GM18517 (cell line): ENCODE data around the gene PRSS35.
"Not testable (repeated sequence)": the region's sequence is repeated elsewhere in the genome, so short reads cannot be mapped to it uniquely, and the experiment has no call there.

Experiments
- ATAC-seq: cut with Tn5 transposase; IDR thresholded peaks from one replicate; pipeline ENCODE4 v1.9.1; 2021; ENCODE audit warnings: mild to moderate bottlenecking, moderate library complexity; ENCODE audit not compliant: unreplicated experiment

Gene PRSS35, protein sequence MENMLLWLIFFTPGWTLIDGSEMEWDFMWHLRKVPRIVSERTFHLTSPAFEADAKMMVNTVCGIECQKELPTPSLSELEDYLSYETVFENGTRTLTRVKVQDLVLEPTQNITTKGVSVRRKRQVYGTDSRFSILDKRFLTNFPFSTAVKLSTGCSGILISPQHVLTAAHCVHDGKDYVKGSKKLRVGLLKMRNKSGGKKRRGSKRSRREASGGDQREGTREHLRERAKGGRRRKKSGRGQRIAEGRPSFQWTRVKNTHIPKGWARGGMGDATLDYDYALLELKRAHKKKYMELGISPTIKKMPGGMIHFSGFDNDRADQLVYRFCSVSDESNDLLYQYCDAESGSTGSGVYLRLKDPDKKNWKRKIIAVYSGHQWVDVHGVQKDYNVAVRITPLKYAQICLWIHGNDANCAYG

GRCh38 chr6:83511901-83512681 is at the start of gene PRSS35:
Gene PRSS35 (plus strand): TSS chr6:83512534. CDS start chr6:83523442, 10,908 bp downstream.
- ATAC-seq, result no peak

DNA sequence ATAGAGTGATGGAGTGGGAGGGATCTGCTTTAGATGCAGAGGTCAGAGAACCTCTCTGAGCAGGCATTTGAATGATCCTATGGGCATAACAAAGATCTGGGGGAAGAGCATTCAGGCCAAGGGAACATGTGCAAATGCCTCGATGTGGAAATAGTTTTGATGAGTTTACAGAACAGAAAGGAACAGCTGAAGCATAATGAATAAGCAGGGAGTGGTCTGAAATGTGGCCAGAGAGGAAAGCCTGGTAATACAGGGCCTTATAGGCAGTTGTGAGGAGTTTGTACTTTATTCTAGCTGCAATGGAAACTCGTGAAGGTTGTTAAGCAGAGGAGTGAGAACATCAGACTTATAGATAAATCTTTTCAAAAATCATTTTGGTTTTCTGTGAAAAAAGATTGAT is 48.4 kb upstream of the PRSS35 start:
- no peak for ATAC-seq

- ATAC-seq, result no peak
Observed at GRCh38 chr6:83464381-83465140, 47.8 kb upstream of the PRSS35 start.

DNA sequence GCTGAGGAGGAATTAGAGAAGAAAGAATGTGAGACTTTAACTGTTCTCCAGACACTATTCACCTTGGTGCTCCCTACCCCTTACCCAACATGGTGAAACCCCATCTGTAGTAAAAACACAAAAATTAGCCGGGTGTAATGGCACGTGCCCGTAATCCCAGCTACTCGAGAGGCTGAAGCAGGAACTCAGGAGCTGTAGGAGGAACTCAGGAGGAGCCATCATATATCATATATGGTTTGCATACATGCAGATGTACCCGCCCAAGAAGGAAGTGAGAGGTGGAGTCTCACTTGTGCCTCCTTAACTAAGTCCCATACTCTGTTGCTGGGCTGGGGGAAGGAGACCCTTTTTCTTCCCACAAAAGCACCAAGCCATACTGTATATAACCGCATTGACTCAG is 46.0 kb upstream of the PRSS35 start:
- ATAC-seq, result no peak

DNA sequence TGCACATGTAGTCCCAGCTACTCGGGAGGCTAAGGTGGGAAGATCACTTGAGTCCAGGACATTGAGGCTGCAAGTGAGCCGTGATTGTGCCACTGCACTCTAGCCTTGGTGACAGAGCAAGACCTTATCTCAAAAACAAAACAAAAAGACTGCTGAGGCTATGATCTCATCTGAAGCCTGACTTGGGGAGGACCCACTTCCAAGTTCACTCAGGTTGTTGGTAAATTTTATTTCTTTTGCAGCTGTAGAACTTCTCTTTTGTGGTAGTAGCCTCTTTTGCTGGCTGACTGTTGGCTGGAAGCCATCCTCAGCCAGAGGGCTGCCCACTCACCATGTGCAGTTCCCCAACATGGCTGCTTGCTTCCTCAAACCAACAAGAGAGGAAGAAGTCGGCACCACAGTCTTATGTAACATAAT is 44.7 kb upstream of the PRSS35 start:
- ATAC-seq, result no peak

DNA sequence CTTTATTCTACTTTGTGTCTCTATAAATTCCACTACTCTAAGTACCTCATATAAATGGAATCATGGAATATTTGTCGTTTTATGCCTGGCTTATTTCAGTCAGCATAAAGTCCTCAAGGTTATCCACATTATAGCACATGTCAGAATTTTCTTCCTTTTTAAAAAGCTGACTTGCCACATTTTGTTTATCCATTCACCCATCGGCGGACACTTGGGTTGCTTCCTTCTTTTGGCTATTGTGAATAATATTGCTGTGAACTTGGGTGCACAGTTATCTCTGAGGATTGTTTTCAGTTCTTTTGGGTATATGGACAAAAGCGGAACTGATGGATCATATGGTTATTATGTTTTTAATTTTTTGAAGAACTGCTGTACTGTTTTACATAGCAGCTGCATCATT is 42.3 kb upstream of the PRSS35 start:
- ATAC-seq, result no peak

DNA sequence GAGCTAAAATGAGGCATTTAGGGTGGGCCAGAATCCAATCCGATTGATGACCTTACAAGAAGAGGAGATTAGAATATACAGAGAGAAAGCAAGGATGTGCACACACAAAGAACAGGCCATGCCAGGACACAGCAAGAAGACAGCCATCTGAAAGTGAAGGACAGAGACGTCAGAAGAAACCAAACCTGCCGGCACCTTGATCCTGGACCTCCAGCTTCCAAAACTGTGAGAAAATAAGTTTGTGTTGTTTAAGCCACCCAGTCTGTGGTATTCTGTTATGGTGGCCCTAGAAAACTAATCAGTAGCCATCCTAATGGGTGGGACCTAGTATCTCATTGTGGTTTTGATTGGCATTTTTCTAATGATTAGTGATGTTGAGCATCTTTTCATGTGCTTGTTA is 41.7 kb upstream of the PRSS35 start:
- ATAC-seq, result no peak

DNA sequence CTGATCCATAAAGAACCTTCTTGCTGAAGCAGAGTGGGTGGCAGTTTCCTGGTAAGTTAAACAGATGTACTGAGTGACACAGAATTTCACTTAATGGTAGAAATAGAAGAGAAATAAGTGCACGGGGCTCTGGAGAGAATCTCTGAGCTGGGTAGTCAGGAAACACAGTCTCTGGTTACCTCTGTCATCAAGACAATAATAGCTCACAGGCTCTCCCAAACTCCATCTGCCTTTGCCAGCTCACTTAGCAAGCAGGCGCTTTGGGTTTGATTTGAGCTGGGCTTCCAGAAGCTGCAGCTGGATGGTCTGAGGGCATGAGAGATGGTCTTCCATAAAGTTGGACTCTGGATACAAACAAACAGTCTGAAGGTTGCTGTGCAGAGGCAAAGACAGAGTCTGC is 39.6 kb upstream of the PRSS35 start:
- no peak for ATAC-seq

DNA sequence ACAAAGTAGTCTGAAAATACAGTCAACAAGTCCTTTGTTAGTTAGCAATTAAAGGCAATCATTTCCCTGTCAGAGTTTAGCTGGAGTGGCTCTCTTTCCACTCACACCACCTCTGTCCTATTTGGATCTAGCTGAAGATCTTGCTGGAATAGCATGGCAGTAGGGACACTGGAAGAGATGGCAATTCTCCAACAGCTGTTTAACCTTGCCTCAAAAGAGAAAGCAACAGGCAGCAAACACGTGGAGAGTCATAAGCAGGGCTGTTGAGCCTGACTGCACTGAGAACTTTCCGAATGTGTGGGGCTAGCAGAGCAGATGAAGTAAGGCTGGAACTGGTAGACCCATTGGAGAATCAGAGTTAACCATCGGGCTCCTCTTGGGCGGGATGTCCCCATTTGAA is 38.0 kb upstream of the PRSS35 start:
- no peak for ATAC-seq

DNA sequence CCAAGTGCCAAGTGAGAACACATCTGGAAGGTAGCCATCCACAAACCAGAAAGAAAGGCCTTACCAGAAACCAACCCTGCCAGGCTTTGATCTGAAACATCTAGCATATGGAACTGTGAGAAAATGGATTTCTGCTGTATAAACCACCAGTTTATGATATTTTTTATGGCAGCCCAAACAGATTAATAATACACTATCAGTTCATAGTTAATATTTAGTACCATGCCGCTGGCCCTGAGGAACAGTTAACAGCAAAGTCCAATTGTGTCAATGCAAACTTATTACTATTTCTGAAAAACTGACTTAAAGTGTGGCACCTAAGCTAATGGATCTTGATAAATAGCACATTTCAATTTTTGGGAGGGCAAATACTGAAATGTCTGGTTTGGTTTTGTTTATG is 35.4 kb upstream of the PRSS35 start:
- no peak for ATAC-seq

- ATAC-seq, result no peak
Observed at GRCh38 chr6:83479389-83479788, 32.9 kb upstream of the PRSS35 start.

DNA sequence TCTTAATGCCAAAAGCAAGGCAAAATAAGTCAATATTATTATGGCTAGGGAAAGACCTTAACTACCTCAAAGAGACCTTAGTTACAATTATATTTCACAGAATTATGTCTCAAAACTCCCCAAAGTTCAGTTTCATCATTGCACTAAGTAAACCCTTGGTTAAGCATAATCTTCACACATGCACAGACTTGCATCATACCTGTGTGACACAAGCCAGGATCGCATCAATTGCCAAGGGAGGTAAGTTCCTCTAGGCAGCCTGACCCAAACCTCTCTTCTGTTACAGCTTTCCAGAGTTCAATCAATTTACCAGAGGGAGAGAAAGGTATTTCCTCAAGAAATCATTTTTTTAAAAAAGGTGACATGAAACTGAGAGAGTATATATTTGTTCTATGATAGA is 31.9 kb upstream of the PRSS35 start:
- no peak for ATAC-seq

GRCh38 chr6:83481938-83482337 is 30.4 kb upstream of the PRSS35 start:
- not testable (repeated sequence) for ATAC-seq

GRCh38 chr6:83488448-83488847 is 23.9 kb upstream of the PRSS35 start:
- ATAC-seq, result no peak

- ATAC-seq, result no peak
Observed at GRCh38 chr6:83488861-83489260, 23.5 kb upstream of the PRSS35 start.

DNA sequence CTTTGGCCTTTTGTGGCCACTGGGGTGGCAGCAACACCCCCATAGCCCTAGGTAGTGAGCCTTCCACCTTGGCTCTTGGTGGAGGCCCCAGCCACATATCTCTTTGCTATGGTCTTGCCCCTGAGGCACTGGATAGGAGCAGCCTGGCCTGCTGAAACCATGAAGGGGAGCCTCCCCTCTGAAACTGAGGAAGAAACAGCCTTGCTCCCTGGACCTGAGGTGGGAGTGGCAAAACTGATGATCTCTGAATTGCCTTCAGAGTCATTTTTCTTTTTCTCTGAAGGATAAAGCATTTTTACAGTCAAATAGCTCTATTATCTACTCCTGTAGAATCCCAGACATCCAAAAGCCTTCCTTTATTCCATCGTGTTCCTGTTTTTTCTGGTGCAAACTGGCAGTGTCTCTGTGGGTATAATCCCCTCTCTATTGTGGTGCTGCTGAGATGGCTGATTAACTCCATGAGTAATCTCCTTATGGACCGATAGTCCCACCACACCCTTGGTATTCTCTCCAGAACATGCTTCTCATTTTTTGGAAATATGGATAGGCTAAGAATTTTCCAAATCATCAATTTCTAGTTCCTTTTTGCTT is 22.0 kb upstream of the PRSS35 start:
- no peak for ATAC-seq

GRCh38 chr6:83505356-83505755 is 7.0 kb upstream of the PRSS35 start:
- no peak for ATAC-seq

DNA sequence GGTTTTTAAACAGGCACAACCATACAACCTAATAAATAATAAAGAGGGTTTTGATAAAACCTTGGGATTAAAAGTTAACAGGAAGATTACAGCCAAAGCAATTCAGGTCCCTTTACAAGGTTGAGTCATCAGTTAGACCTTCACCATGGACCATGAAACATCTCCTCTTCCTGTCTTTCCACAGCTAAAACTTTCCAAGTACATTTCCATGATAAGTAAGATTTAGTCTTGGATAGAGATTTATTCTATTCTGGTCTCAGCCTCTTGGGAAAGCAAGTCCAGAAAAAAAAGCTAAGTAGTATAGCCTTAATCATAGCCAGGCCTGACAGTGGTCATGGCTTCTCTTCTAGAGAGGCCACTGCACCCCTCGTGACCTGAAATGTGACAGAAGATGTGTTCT is 2.9 kb upstream of the PRSS35 start:
- ATAC-seq, result no peak

DNA sequence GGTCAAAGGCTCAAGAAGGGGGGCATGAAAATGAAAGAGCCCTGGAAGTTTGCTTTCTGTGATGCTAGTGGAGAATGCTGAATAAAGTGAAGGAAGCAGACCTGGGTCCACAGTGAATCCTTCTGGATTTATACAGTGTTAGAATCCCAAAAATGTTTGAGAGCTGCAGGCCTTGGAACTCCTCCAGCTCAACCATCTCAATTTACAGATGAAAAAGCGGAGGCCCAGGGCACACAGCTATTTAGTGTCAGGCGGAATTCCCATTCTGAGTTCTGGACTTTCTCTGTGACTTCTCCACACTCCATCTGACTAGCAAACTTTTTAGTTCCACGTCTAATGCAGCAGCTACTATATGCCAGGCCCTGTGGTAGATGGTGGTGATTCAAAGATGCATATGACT is 1.5 kb upstream of the PRSS35 start:
- ATAC-seq, result no peak

- ATAC-seq, result no peak
Observed at GRCh38 chr6:83511266-83511665, 1.1 kb upstream of the PRSS35 start.

DNA sequence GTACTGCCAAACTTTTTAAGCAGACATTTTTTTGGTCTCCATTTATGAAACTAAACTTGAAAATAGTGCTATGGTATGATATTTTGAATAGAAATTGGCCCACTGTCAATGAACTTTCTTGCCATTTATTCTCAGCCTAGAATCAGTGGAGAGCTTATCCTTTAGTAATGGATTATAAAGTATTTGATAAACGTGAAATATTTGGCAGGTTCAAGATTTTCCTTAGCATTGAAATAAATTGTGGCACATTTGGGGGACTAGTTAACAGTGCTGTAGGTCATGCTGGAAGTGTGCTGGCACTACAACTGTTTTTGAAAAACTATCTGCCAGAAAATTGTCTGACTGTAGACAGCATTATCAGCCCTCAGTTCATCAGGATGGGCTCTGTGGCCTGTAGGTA is 2.1 kb downstream of the PRSS35 start:
- peak; percentile 17 for ATAC-seq
